Activated CD8-positive, alpha-beta memory T cell treated with anti-CD3 and anti-CD28 coated beads, Interleukin-2, amount 50 U/mL, for 48 hours (primary cell): ENCODE results near the gene ADSS2.

Source experiments
- DNase-seq: peaks from one replicate; pipeline ENCODE4 v3.0.0-alpha.2; 2020

The ADSS2 gene

GRCh38 chr1:244362476-244362875 is 89.2 kb downstream of the ADSS2 start:
- no peak for DNase-seq

GRCh38 chr1:244361764-244362473 is 89.8 kb downstream of the ADSS2 start:
- no peak for DNase-seq
